Ovary (tissue), 3 donors: ENCODE results near the gene MPPED1.

Experiments
- CTCF ChIP-seq, 3 donors: fragments of 450-650 bp in 2 of 3; fragments of 200-600 bp in 1 of 3; IDR thresholded peaks; one replicate each; pipeline versions ENCODE4 v1.5.1 to v1.8.0; 2016 to 2022; ENCODE audit warnings: antibody characterized with exemption in 3 of 3, mild to moderate bottlenecking in 1 of 3
- EP300 ChIP-seq: sonication (generic); formaldehyde crosslinking; IDR thresholded peaks from one replicate; pipeline ENCODE4 v1.6.1; 2017; ENCODE audit warnings: antibody characterized with exemption
- POLR2A ChIP-seq: fragments of 450-650 bp; IDR thresholded peaks from one replicate; pipeline ENCODE4 v1.6.1; 2017; ENCODE audit warnings: antibody characterized with exemption, mild to moderate bottlenecking, moderate library complexity
- donor health status: DM: no; HTN: no; CAD: no.

- TF ChIP-seq CTCF (IDR thresholded peaks at IDR 0.05): no peak
- no peak for TF ChIP-seq EP300
- no peak for TF ChIP-seq POLR2A
These were observed 59.2 kb downstream of the MPPED1 start for GRCh38 chr22:43470941-43471585.
